HepG2 (cell line): Measurements from ENCODE around the gene NRIP2. TPM values are rescaled to one million over a fixed set of nuclear protein-coding genes. Genes with fewer than 3 reads are reported as not detected.

Experiments
- ARID2 ChIP-seq: sonication (generic); formaldehyde crosslinking; IDR thresholded peaks from 2 replicates; pipeline ENCODE4 v1.8.1; 2022; ENCODE audit warnings: mild to moderate bottlenecking, missing genetic modification reagents, borderline replicate concordance
- ARID5B ChIP-seq: IDR thresholded peaks from 2 replicates; pipeline ENCODE4 v1.4.0; 2020; ENCODE audit warnings: mild to moderate bottlenecking, missing genetic modification reagents
- DMAP1 ChIP-seq: IDR thresholded peaks from 2 replicates; pipeline ENCODE4 v1.6.1; 2016
- FOXK2 ChIP-seq: fragments of 450-650 bp; IDR thresholded peaks from 2 replicates; pipeline ENCODE4 v1.6.1; 2016
- GABPB1 ChIP-seq: IDR thresholded peaks from 2 replicates; pipeline ENCODE4 v1.6.1; 2016; ENCODE audit warnings: mild to moderate bottlenecking, missing genetic modification reagents, moderate library complexity, missing compliant biosample characterization
- GMEB1 ChIP-seq: sonication (generic); formaldehyde crosslinking; IDR thresholded peaks from 2 replicates; pipeline ENCODE4 v1.5.1; 2020; ENCODE audit warnings: missing genetic modification reagents, mild to moderate bottlenecking, borderline replicate concordance
- ISX ChIP-seq: sonication (generic); formaldehyde crosslinking; conservative IDR thresholded peaks from 2 replicates; pipeline ENCODE4 v1.5.0; 2020; ENCODE audit warnings: missing genetic modification reagents
- MAX ChIP-seq: IDR thresholded peaks from 2 replicates; pipeline ENCODE4 v1.6.1; 2012; ENCODE audit warnings: inconsistent platforms
- MTA1 ChIP-seq: sonication (generic); formaldehyde crosslinking; IDR thresholded peaks from 2 replicates; pipeline ENCODE4 v1.4.0; 2020; ENCODE audit warnings: missing genetic modification reagents, mild to moderate bottlenecking, borderline replicate concordance
- MYC ChIP-seq: sonication (generic); formaldehyde crosslinking; IDR thresholded peaks from 2 replicates; pipeline ENCODE4 v1.9.0; 2021; ENCODE audit warnings: missing genetic modification reagents, borderline replicate concordance
- NONO ChIP-seq, 2 experiments: fragments of 450-650 bp in 1 of 2; sonication (generic) in 1 of 2; formaldehyde crosslinking in 1 of 2; IDR thresholded peaks in 1 of 2; conservative IDR thresholded peaks in 1 of 2; 2 replicates each; pipeline versions ENCODE4 v1.6.1 to v1.8.0; 2017 to 2022; ENCODE audit warnings: mild to moderate bottlenecking in 1 of 2, missing genetic modification reagents in 1 of 2, moderate library complexity in 1 of 2
- NR2F6 ChIP-seq, 2 experiments: IDR thresholded peaks; 2 replicates each; pipeline ENCODE4 v1.6.1; 2016; ENCODE audit warnings: antibody characterized with exemption in 1 of 2, mild to moderate bottlenecking in 1 of 2
- PATZ1 ChIP-seq: sonication (generic); formaldehyde crosslinking; IDR thresholded peaks from 2 replicates; pipeline ENCODE4 v1.4.0; 2020; ENCODE audit warnings: missing genetic modification reagents
- RARA ChIP-seq: IDR thresholded peaks from 2 replicates; pipeline ENCODE4 v1.6.1; 2016; ENCODE audit warnings: missing genetic modification reagents, missing compliant biosample characterization
- RBFOX2 ChIP-seq: fragments of 200-400 bp; formaldehyde crosslinking; IDR thresholded peaks from 2 replicates; pipeline ENCODE4 v1.6.1; 2017; ENCODE audit warnings: low read depth, mild to moderate bottlenecking, low read length
- SNRNP70 ChIP-seq: fragments of 200-400 bp; formaldehyde crosslinking; IDR thresholded peaks from 2 replicates; pipeline ENCODE4 v1.6.1; 2017; ENCODE audit warnings: mild to moderate bottlenecking, low read depth, low read length, moderate library complexity
- SP4 ChIP-seq: sonication (generic); formaldehyde crosslinking; IDR thresholded peaks from 2 replicates; pipeline ENCODE4 v1.8.1; 2023; ENCODE audit warnings: mild to moderate bottlenecking, missing genetic modification reagents
- SYNCRIP ChIP-seq: fragments of 200-400 bp; formaldehyde crosslinking; IDR thresholded peaks from 2 replicates; pipeline ENCODE4 v1.6.1; 2018; ENCODE audit warnings: mild to moderate bottlenecking, low read depth, low read length; ENCODE audit not compliant: insufficient read depth
- ZFY ChIP-seq: sonication (generic); formaldehyde crosslinking; IDR thresholded peaks from 2 replicates; pipeline ENCODE4 v1.4.0; 2020; ENCODE audit warnings: missing genetic modification reagents
- ZIK1 ChIP-seq: sonication (generic); formaldehyde crosslinking; IDR thresholded peaks from 2 replicates; pipeline ENCODE4 v1.5.0; 2020; ENCODE audit warnings: mild to moderate bottlenecking, low read depth, missing genetic modification reagents, borderline replicate concordance
- ZNF547 ChIP-seq: sonication (generic); formaldehyde crosslinking; IDR thresholded peaks from 2 replicates; pipeline ENCODE4 v1.5.1; 2020; ENCODE audit warnings: mild to moderate bottlenecking, missing genetic modification reagents
- polyA plus RNA-seq, 8 experiments: library from polyadenylated mRNA; depleted of rRNA in 3 of 8; stranded (reverse) in 7 of 8; unstranded in 1 of 8; fragments of >200 nt; fragmentation: Illumina TruSeq in 4 of 8; extraction: Trizol in 4 of 8; gene quantifications; 2 replicates each; pipeline versions ENCODE4 v1.2.1 to v1.2.3, GENCODE V29; 2011 to 2016; ENCODE audit warnings: low read depth in 4 of 8, missing spikeins in 1 of 8, mixed read lengths in 1 of 8; ENCODE audit not compliant: insufficient read depth in 1 of 8
- total RNA-seq, 5 experiments: library from RNA; depleted of rRNA; stranded (reverse); fragments of >200 nt; fragmentation: Illumina TruSeq; extraction: Trizol; gene quantifications; 2 replicates each; pipeline ENCODE4 v1.2.3, GENCODE V29; 2016; ENCODE audit warnings: low read depth in 1 of 5

The NRIP2 gene
- total and polyA plus RNA-seq, 2 of the 13 experiments (the other 11 are each of a cell fraction or from before 2014, with no cell fraction given) = not detected

- peak; percentile 96 for TF ChIP-seq MAX
- TF ChIP-seq FOXK2 = no peak
- peak; percentile 92; the same call in 1 of the 2 replicates for TF ChIP-seq ZIK1
- TF ChIP-seq GMEB1 (CRISPR knock-in tag) = no peak
- TF ChIP-seq RBFOX2 = peak; percentile 84
- peak; percentile 38; the same call in 1 of the 2 replicates for TF ChIP-seq RARA
- TF ChIP-seq PATZ1 (CRISPR knock-in tag) = peak; percentile 63
- peak; percentile 88 for TF ChIP-seq MYC (CRISPR knock-in tag)
- TF ChIP-seq NR2F6 (IDR thresholded peaks at IDR 0.05) = no peak
- 0 out of 2 replicates have a peak, but pooled peaks have one; percentile 26 for TF ChIP-seq NR2F6 (CRISPR knock-in tag; IDR thresholded peaks at IDR 0.05)
- peak; percentile 46; the same call in 1 of the 2 replicates for TF ChIP-seq SP4 (CRISPR knock-in tag)
- peak; percentile 77; the same call in 1 of the 2 replicates for TF ChIP-seq ZNF547
- TF ChIP-seq ZFY (CRISPR knock-in tag) = peak; percentile 61
- TF ChIP-seq NONO (IDR thresholded peaks at IDR 0.05) = no peak
- peak; percentile 52; the same call in 1 of the 2 replicates for TF ChIP-seq NONO (CRISPR knock-in tag; conservative IDR thresholded peaks at IDR 0.05)
- TF ChIP-seq MTA1 (CRISPR knock-in tag) = peak; percentile 79; the same call in 1 of the 2 replicates
- no peak for TF ChIP-seq SYNCRIP
- TF ChIP-seq ARID5B (CRISPR knock-in tag) = no peak
- no peak for TF ChIP-seq ISX (CRISPR knock-in tag)
- TF ChIP-seq DMAP1 (CRISPR knock-in tag) = peak; percentile 53
- TF ChIP-seq SNRNP70 = no peak
- peak; percentile 40; the same call in 1 of the 2 replicates for TF ChIP-seq GABPB1 (CRISPR knock-in tag)
- TF ChIP-seq ARID2 (CRISPR knock-in tag) = no peak
These were observed 40.0 kb downstream of the NRIP2 start, which contains the start of gene FKBP4 (continued) for GRCh38 chr12:2794736-2795289.
